CD4-positive, alpha-beta T cell treated with Interleukin-15 for 4 hours (primary cell): ENCODE data around the gene NUDT8.

Source experiments
- DNase-seq: peaks from one replicate; pipeline ENCODE4 v3.0.0-alpha.2; 2020; ENCODE audit warnings: low spot score

Gene NUDT8, protein sequence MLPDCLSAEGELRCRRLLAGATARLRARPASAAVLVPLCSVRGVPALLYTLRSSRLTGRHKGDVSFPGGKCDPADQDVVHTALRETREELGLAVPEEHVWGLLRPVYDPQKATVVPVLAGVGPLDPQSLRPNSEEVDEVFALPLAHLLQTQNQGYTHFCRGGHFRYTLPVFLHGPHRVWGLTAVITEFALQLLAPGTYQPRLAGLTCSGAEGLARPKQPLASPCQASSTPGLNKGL

DNA sequence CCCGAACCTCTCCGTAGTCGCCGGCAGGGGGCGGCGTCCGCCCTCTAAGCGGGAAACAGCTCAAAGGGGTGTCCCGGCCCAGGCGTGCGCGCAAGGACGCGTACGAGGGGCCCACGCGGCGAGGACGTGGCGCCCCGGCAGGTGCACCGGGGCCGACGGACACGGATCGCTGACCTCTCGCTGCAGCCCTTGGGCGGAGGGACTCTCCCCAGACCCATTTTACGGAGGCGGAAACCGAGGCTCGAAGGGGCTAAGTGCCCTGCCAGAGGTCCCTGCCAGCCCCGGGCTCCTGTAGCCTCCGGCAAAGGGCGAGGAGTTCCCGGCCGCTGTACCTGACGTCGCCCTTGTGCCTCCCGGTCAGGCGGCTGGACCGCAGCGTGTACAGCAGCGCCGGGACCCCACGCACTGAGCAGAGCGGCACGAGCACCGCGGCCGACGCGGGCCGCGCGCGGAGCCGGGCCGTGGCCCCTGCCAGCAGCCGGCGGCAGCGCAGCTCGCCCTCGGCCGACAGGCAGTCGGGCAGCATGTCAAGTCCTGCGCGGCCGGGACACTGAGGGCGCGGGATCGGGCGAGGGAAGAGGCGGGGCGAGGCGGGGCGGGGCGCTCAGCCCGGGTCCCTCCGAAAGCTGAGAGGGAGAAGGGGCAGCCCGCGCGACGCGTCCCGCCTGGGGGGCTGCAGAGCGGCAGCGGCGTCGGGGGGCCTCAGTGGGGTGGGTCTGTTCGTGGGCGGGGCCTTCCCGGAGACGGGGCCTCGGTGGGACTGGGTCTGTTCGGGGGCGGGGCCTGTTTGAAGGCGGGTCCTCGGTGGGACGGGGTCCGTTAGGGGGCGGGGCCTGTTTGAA, at the start of gene NUDT8:
Gene NUDT8, minus strand, starts transcription at position 552 of the 842 bp plus-strand sequence. Its CDS starts 26 bp downstream, at position 526.
- DNase-seq = peak; percentile 89

DNA sequence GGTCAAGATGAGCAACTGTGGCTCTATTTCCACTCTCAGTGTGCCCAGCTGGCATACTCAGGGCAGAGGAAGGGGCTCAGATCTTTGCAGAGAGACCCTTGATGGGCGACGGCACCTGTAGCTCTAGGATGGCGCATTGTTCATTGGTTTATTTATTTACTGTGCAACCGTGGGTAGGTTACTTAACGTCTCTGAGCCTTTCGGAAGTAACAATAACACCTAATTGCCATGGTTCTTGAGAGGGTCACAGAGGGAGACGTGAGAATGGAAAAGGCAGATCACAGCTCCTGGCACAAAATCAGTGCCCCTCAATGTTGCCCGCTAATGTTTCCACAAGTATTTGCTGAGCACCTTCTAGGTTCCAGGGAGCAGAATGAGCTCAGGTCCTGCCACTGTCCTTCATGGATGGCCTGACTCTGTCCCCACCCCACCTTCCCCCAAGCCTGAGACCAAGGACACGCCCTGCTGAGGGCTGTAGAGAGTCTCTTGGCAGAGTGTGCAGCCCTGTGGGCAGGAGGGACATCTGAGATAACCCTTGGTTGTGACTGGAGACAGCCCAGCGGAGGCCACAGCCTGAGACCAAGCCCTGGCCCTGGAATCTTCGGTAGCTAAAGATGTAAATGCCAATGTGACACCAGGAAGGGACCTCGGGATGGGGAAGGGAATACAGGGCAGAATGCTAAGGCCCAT, 45.5 kb upstream of the NUDT8 start:
- DNase-seq = no peak

DNA sequence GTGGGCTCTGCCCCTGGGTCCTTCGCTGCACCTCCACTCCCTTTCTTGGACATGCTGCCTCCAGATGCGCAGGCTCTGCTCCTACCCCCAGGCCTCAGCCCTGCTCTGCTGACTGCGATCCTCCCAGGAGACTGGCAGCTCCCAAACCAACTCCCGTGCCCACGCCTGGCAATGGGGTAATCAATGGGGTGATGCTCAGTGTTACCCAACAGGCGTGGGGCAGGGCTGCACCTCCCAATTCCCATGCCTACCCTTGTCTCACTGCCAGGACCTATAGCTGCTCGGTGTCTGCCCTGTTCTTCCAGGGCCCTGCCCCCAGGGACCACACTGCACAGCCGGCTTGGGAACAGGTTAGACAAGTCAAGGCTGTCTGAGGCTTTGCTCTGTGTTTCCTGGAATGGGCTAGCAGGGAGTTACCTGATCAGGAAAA, 44.7 kb upstream of the NUDT8 start, which contains the start of gene ALDH3B2:
Gene ALDH3B2, minus strand, starts transcription at position 182 of the 430 bp plus-strand sequence. CDS start 7,688 bp downstream, outside the sequence.
- no peak for DNase-seq

DNA sequence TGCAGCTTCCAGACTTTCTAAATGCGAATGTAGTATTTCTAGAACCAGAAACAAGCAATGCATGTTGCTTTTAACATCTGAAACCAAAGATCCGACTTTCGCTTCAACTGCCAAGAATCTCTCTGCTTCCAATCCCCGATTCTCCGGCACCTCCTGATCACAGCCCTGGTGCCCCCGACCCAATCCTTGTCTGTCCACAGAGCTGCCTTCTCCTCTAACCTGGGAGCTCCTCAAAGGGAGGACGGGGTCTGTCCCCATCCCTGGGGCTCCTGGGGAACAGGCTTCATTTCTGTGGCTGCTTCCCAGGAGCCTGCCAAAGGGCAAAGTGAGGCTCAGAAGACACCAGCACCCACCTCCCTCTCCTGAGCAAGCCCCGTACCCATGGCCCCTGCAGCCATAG, 44.2 kb upstream of the NUDT8 start:
- DNase-seq = no peak

DNA sequence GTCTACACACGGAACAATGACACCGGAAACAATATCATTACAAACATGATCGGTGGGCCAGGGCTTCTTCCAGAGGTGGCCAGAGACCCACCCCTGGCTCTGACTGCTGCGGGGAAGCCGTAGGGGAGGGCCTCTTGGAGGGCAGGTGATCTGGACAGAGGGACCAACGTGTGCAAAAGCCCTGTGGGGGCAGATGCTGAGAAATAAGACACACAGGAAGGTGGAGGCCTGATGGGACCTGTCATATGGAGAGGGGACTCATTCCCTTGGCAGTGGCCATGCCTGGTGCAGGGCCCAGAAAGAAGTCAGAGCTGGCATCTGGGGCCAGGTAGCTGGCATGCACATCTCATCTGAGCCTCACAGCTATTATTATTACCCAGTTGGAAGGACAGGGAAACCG, 43.6 kb upstream of the NUDT8 start:
- no peak for DNase-seq

DNA sequence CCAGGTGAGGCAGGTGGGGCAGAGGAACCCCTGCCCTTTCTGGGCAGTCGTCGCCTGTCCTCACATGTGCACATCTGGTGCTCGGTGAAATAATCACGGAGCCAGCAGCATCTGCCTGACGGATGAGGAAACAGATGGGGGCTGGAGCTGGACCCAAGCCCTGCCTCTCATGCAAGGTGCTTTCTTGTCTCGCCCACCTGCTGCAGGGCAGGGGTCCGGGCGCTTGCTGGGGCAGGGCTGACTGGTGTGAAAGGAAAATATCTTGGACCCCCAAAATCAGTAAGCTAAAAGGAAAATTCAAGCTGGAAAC, 41.4 kb upstream of the NUDT8 start:
- DNase-seq = no peak

DNA sequence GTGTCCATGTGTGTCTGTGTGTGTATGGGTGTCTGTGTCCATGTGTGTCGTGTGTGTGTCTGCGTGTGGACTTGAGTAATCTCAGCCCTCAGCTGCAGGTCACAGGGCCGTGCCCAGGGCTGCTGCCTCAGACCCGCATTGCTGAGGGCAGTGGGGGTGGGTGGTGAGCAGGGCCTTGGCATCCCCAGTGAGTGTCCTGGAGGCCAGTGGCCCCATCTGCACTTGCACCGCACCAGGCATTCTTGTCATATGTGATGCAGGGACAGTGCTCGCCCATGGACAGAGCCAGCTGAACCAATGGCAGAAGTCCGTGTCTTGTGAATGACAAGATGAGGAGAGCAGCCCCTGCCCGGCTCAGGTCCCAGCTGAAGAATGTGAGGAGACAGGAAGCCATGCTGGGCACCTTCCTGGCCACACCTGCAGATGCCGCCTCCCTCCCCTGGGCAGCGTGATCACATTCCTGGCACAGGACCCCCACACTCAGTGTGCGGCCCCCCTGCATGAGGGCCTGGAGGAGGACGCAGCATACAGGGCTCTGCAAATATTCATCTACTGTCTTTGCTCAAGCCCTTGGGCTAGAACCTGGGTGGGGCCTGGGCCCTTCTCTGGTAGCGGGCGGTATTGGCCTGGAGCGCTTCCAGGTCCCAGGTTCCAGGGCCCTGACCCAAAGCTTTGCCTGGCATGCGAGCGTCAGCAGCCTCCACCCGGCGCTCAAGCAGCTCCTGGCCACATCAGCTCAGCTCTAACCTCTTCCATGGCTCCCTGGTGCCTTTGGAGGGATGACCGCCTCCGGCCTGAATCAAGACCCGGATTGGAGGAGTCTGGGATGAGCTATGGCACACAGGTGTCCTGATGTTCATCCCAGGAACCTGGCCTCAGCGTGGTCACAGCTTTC, 40.8 kb upstream of the NUDT8 start:
- DNase-seq = no peak

DNA sequence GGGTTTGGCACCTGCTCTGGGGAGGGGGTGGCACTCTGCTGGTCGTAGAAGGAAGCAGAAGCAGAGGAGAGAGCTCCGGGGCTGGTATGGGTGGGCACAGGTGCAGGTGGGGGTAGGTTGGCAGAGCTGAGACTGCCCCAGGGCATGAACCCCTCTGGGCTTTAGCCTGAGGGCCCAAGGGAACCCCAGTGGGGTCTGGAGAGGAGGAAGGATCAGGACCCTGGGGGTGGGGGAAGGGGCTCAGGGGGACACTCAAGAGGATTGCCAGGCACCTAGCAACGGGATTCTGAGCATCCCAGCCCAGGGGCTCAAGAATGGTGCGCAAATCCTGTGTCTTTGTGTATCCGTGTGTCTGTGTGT, 38.4 kb upstream of the NUDT8 start:
- DNase-seq = no peak

DNA sequence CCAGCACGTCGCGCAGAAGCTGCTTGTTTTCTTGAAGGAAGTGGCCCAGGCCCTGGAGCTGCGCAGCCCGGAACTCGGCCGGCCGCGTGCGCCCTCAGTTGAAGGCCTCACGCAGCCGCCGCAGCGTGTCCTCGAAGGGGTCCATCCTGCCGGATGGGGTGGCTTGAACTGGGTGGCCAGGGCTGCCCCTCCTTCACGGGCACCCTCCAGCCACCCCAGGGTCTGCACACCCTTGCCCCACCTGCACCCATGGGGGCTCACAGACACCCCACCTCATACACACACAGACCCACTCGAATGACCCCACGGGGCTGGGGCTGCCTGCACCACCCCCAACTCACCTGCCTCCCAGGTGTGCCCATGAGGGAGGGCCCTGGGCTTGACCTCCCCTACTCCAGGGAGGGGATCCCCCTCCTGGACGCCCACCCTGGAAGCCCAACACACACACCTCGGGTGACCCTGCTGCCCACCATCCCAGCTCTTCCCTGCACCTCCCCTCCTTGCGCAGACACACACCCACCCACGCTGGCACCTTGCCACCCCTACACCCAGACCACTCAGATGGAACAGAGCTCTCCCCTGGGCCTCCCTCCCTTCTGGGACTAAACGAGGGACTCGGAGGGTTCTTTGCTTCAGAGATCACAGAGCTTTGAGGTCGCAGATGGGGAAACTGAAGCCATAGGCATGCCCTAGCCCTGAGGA, 37.9 kb upstream of the NUDT8 start:
- DNase-seq = no peak

DNA sequence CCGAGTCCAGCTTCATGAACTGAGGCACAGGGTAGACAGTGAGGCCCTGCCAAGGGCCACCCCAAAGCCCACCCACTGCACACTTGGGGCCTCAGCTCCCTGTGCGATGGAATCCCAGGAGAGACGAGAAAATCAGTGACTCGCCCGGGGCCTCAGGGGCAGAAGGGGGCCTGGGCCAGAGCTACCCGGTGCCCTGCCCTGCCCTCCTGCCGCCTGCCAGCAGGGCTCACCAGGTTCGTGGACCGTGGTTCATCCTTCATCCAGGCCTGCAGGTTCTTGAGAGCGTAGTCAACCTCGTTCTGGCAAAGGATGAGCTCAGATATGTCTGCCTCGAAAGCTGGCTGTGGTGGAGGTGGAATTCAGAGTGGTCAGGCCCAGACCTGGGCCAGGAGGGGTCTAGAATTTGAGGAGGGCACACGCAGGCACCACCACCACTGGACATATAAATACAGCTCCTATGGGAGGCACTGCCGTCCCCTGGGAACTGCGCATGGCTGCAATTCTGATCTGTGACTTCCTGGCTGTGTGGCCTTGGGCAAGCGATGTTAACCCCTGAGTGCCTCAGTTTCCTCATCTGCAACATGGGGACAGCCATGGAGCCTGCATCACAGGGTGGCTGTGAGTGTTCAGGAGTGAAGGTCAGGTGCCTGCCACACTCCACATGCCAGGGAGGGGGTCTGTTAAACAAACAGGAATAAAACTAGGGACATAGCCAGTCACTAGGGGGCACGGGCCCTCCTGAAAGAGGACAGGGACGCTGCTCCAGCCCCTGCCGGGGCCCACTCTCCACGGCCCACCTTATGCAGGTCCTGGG, 37.1 kb upstream of the NUDT8 start:
- DNase-seq = no peak

DNA sequence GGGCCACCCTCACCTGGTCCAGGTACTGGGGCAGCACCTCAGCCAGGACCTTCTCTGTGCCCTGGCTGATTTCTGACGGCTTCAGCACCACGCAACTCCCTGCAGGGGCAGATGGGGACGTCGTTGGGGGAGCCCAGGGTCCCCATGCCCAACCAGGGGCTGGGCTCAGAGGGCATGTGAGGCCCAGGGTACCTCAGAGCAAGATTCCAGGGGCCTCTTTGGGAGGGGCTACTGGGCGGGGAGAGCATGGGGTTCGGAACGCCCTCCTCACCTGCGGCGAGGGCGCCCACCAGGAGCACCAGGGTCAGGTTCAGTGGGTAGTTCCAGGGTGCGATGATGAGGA, 36.5 kb upstream of the NUDT8 start:
- no peak for DNase-seq

DNA sequence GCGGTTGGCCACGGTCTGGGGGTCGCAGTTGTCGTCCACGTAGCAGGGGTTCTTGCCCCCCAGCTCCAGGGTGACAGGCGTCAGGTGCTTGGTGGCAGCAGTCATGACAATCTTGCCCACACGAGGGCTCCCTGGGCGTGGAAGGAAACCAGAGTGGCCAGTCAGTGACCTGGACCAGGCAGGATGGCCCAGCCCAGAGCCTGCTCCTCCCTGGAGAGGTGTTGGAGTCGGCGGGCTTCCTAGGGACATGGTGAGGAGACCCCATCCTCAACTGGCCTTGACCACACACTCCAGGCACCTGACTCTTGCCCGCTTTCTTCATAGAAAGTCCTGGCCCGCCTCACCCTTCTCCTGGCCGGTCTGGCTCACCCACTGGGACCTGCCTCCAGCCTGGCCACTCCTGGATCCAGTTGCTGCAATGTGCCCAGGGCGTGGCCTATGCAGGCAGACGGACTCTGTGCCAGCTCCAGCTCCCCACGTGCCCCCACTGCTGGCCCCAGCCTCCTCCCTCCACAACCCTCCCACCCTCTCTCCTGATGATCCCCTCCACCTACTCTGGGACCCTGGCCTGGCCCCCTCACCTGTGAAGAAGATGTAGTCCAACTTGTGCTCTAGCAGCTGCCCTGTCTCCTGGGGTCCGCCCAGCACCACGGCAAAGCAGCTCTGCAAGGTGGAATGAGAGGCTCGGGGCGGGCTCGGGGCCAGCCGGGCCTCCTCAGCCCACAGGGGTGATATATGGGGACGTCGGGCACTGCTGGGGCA, 36.0 kb upstream of the NUDT8 start:
- DNase-seq = no peak

DNA sequence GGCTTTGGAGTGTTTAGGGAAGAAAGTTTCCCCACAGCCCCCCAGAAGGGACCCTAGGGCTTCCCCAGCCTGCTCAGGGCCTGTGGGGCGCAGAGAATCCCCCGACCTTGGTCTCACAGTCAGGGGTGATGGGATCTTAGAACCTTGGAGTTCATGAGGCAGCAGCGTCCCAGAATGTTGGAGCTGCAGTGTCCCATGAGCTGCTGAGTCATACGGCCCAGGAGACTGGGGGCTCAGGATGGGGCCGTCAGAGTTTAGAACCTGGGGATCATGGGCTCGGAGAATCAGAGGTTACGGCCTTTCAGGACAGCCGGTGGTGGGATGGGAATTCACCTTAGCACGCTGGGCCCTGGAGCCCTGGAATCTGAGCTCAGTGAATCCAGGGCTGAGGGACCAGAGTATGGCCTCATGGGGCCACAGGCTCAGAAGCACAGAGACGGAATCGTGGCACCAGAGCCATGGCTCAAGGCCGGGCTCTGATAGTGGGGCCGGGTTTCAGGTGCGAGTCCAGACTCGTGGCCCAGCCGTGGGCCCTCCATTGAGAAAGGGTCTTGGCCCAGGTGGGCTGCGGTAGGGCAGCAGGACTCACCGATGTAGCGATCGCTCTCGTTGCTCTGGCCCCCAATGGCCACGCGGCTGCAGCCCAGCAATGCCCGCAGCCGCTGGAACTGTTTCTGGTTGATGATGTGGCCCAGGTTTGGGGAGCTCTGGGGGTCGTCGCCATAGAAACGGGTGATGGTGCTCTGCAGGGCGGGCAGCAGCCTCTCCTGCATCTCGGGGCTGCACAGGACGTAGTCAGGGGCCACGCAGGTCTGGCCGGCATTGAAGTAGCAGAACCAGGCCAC, 35.2 kb upstream of the NUDT8 start:
- no peak for DNase-seq

DNA sequence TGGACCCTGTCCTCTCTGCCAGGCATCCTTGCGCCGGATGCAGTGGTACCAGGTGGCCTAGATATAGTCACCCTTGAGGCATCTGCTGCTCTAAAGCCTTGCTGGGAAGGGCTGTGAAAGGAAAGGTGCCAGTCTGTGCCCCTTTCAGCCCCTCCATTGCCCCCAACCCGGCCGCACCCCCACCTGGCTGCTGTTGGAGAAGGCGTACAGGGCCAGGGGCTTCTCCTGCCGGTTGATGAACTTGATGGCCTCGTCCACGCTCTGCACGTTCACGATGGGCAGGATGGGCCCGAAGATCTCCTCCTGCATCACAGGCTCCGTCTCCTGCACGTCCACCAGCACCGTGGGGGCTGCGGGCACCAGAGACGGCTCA, 34.5 kb upstream of the NUDT8 start:
- DNase-seq = no peak

DNA sequence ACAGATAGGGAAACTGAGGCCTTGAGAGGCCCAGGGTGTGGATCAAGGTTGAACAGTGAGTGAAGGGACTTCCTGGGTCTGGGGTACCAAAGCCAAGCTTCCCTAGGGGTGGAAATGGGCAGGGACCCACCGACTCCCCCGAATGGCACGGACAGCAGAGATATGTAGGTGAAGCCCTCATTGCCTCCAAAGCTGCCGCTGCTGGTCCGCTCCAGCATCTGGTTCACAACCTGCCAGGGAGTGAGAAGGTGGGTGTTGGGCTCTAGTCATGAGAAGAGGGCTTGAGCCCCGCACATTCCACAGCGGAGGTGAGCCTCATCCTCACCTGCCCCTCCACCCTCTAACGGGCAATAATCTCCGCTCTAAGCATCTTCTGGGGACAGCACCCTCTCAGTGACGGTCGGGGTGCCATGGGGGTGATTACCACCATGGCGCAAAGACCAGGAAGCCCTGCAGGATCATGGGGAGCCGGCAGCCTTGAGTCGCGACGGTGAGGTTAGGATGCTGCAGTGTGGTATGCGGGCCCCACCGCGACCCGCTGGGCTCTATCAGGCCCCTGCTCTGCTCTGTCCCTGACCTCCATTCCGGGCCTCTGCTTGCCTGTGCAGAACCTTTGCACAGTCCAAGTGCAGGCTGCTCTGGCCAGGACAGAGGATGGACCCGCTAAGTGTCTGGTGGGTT, 33.9 kb upstream of the NUDT8 start:
- DNase-seq = no peak

DNA sequence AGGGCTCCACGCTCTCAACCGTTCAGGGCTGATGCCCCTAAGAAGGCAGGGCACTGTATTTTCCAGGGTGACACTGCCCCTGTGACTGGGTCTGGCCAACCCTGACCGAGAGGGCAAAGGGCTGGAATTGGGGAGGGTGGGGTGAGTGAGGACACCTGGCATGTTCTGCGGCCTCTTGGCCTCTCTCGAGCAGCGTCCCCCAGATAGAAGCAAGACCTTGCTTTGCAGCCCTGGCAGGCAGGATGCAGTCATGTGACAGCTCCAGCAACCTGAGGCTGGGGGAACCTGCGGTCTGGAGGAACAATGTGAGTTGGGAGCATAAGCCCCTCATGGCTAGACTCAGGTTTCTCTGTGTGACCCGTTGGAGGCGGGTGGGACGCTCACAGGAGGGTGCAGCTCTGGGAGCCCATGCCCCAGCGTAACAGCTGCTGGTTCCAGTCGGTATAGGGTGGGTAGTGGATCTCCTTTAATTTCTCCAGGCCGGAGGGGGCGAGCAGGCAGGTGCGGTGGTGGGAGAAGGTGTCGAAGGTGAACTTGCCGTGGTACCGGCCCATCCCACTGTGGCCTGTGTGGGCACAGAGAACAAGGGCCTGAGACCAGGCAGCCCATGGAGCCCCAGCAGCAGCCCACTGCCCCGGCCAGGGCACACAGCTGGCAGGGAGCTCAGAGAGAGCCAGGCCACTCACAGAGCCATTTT, 33.2 kb upstream of the NUDT8 start:
- DNase-seq = no peak

DNA sequence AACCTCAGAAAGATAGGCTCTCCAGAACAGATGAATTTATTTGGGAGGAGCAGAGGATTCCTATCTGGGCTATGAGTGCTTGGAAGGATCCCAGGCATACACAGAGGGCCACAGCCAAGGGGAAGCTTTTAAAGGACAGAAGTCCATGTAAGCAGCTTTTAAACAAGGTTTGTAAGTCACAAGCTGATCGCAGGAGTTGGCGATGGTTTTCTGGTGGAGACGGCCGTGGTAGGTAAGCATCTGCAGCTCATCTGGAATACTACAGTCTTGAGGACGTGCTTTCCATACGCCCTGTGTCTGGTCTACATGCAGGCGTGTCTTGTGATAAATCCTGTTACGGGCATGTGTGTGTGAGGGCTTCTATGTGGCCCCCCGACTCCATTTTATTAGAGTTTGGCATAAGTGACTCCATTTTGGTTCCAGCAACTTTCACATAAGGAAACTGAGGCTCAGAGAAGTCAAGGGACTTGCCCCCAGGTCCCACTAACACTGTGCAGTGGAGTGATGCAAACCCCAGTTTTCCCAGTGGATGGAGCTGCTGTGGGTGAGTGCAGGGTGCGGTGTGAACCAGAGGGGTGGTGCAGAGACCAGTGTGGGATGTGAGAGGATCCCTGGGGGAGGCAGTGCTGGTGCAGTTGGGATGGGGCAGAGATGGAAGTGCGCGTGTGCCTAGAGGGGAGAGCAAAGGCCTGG, 32.6 kb upstream of the NUDT8 start:
- DNase-seq = no peak
